GM18520 (cell line): Measurements from ENCODE around the gene TMEM163.
"Not testable (repeated sequence)": the region's sequence is repeated elsewhere in the genome, so short reads cannot be mapped to it uniquely, and the experiment has no call there.

ENCODE experiments used
- ATAC-seq: cut with Tn5 transposase; IDR thresholded peaks from one replicate; pipeline ENCODE4 v1.9.1; 2021; ENCODE audit not compliant: unreplicated experiment

Gene TMEM163

GRCh38 chr2:134540990-134541389, 177.8 kb downstream of the TMEM163 start:
- no peak for ATAC-seq

- ATAC-seq: no peak
Measured at GRCh38 chr2:134539981-134540380, 178.8 kb downstream of the TMEM163 start.

GRCh38 chr2:134537702-134538101, 181.1 kb downstream of the TMEM163 start:
- ATAC-seq: no peak

- ATAC-seq: no peak
Measured at GRCh38 chr2:134537121-134537520, 181.7 kb downstream of the TMEM163 start.

- no peak for ATAC-seq
Measured at GRCh38 chr2:134536296-134536695, 182.5 kb downstream of the TMEM163 start.

GRCh38 chr2:134532537-134532936, 186.3 kb downstream of the TMEM163 start:
- no peak for ATAC-seq

- ATAC-seq: no peak
Measured at GRCh38 chr2:134527381-134527780, 191.4 kb downstream of the TMEM163 start.

GRCh38 chr2:134522496-134523455, 196.0 kb downstream of the TMEM163 start:
- no peak for ATAC-seq

GRCh38 chr2:134518101-134518500, 200.7 kb downstream of the TMEM163 start:
- no peak for ATAC-seq

- ATAC-seq: no peak
Measured at GRCh38 chr2:134515137-134515536, 203.7 kb downstream of the TMEM163 start.

- ATAC-seq: no peak
Measured at GRCh38 chr2:134513465-134513804, 205.4 kb downstream of the TMEM163 start.

GRCh38 chr2:134512734-134513464, 205.9 kb downstream of the TMEM163 start:
- no peak for ATAC-seq

GRCh38 chr2:134508391-134508790, 210.4 kb downstream of the TMEM163 start:
- ATAC-seq: no peak

GRCh38 chr2:134507697-134508096, 211.1 kb downstream of the TMEM163 start:
- no peak for ATAC-seq

GRCh38 chr2:134507159-134507558, 211.6 kb downstream of the TMEM163 start:
- not testable (repeated sequence) for ATAC-seq

GRCh38 chr2:134505446-134505845, 213.4 kb downstream of the TMEM163 start:
- ATAC-seq: no peak

GRCh38 chr2:134504586-134505336, 214.0 kb downstream of the TMEM163 start:
- no peak for ATAC-seq

GRCh38 chr2:134502104-134502503, 216.7 kb downstream of the TMEM163 start:
- ATAC-seq: no peak

GRCh38 chr2:134501476-134502091, 217.2 kb downstream of the TMEM163 start:
- no peak for ATAC-seq

GRCh38 chr2:134500211-134500935, 218.4 kb downstream of the TMEM163 start:
- ATAC-seq: no peak
